ENCODE measurements around the gene STXBP6. TPM values are rescaled to one million over a fixed set of nuclear protein-coding genes. Genes with fewer than 3 reads are reported as not detected.

STXBP6 gene
- total RNA-seq, 4 donors from 2014 or later, result 4.4 to 19.9 (median 8.2) TPM

GRCh38 chr14:24960816-24961215, 89.1 kb downstream of the STXBP6 start:
- DNase-seq (ENCODE audit: low spot score) (no peak), ATAC-seq (ENCODE audit: low FRiP score) (no peak)
- no peak for TF ChIP-seq CTCF (IDR thresholded peaks at IDR 0.05)

GRCh38 chr14:24959791-24960331, 90.1 kb downstream of the STXBP6 start:
- no peak for TF ChIP-seq CTCF (IDR thresholded peaks at IDR 0.05)
- DNase-seq (ENCODE audit: low spot score) (no peak), ATAC-seq (ENCODE audit: low FRiP score) (peak; percentile 23)

GRCh38 chr14:24958271-24958670, 91.7 kb downstream of the STXBP6 start:
- DNase-seq (ENCODE audit: low spot score) (no peak), ATAC-seq (ENCODE audit: low FRiP score) (no peak)
- TF ChIP-seq CTCF (IDR thresholded peaks at IDR 0.05), result no peak

- TF ChIP-seq CTCF (IDR thresholded peaks at IDR 0.05), result no peak
- ATAC-seq (ENCODE audit: low FRiP score) (no peak), DNase-seq (ENCODE audit: low spot score) (no peak)
Observed at GRCh38 chr14:24957814-24958213, 92.1 kb downstream of the STXBP6 start.

GRCh38 chr14:24956104-24956503, 93.8 kb downstream of the STXBP6 start:
- ATAC-seq (ENCODE audit: low FRiP score) (no peak), DNase-seq (ENCODE audit: low spot score) (no peak)
- no peak for TF ChIP-seq CTCF (IDR thresholded peaks at IDR 0.05)

DNA sequence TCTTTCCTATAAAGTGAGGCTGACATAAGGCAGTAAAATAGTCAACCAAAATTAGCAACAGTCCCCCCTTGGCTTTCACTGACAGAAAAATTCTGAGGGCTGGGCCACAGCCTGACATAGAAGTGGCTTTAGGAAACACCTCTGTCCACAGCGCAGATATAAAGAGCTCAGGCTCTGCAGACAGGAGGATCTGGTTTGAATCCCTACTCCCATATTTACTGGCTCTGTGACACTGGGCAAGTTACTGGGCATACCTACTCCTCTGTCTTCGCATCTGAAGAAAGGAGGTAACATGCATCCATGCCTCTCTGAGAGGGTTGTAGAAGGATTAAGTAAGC, 95.3 kb downstream of the STXBP6 start:
- no peak for ATAC-seq (ENCODE audit: low FRiP score)

More for the DNA sequence above, 95.3 kb downstream of the STXBP6 start:
- DNase-seq (ENCODE audit: low spot score), result no peak
- no peak for TF ChIP-seq CTCF (IDR thresholded peaks at IDR 0.05)
